GM23338 (cell line): ENCODE data around the gene ALDH7A1. TPM values are rescaled to one million over a fixed set of nuclear protein-coding genes. Genes with fewer than 3 reads are reported as not detected.

Experiments used
- ATAC-seq: fragments of 200-7000 bp; cut with Tn5 transposase; 3 replicates; pipeline ENCODE4 v1.9.1; 2020
- DNase-seq: peaks from one replicate; pipeline ENCODE4 v3.0.0-alpha.2; 2015; ENCODE audit warnings: low spot score
- H2AFZ ChIP-seq: fragments of 200-600 bp; sonication (generic); 2 replicates; pipeline ENCODE4 v1.8.0; 2016; ENCODE audit warnings: antibody characterized with exemption, mild to moderate bottlenecking, moderate library complexity
- H3F3A ChIP-seq: fragments of 200-600 bp; sonication (generic); replicated peaks from 2 replicates; pipeline ENCODE4 v1.8.0; 2017; ENCODE audit warnings: antibody characterized with exemption, mixed run types, low read depth
- H3K27ac ChIP-seq: fragments of 200-600 bp; sonication (generic); 2 replicates; pipeline ENCODE4 v1.6.1; 2016; ENCODE audit warnings: low read depth
- H3K27me3 ChIP-seq: fragments of 200-600 bp; sonication (generic); 2 replicates; pipeline ENCODE4 v1.8.0; 2016; ENCODE audit warnings: mild to moderate bottlenecking, mixed run types, moderate library complexity; ENCODE audit not compliant: insufficient read depth
- H3K36me3 ChIP-seq: fragments of 200-600 bp; sonication (generic); 2 replicates; pipeline ENCODE4 v1.8.0; 2016; ENCODE audit warnings: mild to moderate bottlenecking; ENCODE audit not compliant: insufficient read depth
- H3K4me1 ChIP-seq: fragments of 200-600 bp; sonication (generic); 2 replicates; pipeline ENCODE4 v1.8.0; 2016; ENCODE audit warnings: mild to moderate bottlenecking, moderate library complexity; ENCODE audit not compliant: insufficient read depth
- H3K4me2 ChIP-seq: fragments of 200-600 bp; sonication (generic); 2 replicates; pipeline ENCODE4 v1.7.1; 2017; ENCODE audit warnings: mixed run types
- H3K4me3 ChIP-seq: fragments of 200-600 bp; sonication (generic); 2 replicates; pipeline ENCODE4 v1.6.1; 2016; ENCODE audit warnings: mixed run types
- H3K79me2 ChIP-seq: fragments of 200-600 bp; sonication (generic); replicated peaks from 2 replicates; pipeline ENCODE4 v1.8.0; 2017; ENCODE audit warnings: mild to moderate bottlenecking; ENCODE audit not compliant: insufficient read depth
- H3K9me2 ChIP-seq: fragments of 200-600 bp; sonication (generic); 2 replicates; pipeline ENCODE4 v1.8.0; 2017; ENCODE audit not compliant: insufficient read depth
- H4K20me1 ChIP-seq: fragments of 200-600 bp; sonication (generic); replicated peaks from 2 replicates; pipeline ENCODE4 v1.8.0; 2017; ENCODE audit warnings: mild to moderate bottlenecking; ENCODE audit not compliant: insufficient read depth
- H3K27ac Mint-ChIP-seq: 2 replicates; pipeline ENCODE4 v1.8.0; 2020; ENCODE audit warnings: inconsistent platforms, mild to moderate bottlenecking, moderate library complexity, mixed read lengths
- H3K27me3 Mint-ChIP-seq: 3 replicates; pipeline ENCODE4 v1.8.0; 2022; ENCODE audit warnings: low read depth, mild to moderate bottlenecking, moderate library complexity, mixed read lengths, inconsistent platforms; ENCODE audit not compliant: insufficient read depth, poor library complexity
- H3K36me3 Mint-ChIP-seq: 3 replicates; pipeline ENCODE4 v1.8.0; 2021; ENCODE audit warnings: low read depth, mild to moderate bottlenecking, inconsistent platforms, moderate library complexity, mixed read lengths
- H3K4me1 Mint-ChIP-seq: 3 replicates; pipeline ENCODE4 v1.8.0; 2020; ENCODE audit warnings: mild to moderate bottlenecking, inconsistent platforms, mixed read lengths
- H3K4me3 Mint-ChIP-seq: 3 replicates; pipeline ENCODE4 v1.8.0; 2021; ENCODE audit warnings: moderate library complexity, mild to moderate bottlenecking, inconsistent platforms, mixed read lengths
- H3K9me3 Mint-ChIP-seq: 3 replicates; pipeline ENCODE4 v1.8.0; 2020; ENCODE audit warnings: moderate library complexity, mild to moderate bottlenecking, inconsistent platforms, mixed read lengths
- CREB1 ChIP-seq: fragments of 250-450 bp; sonication (Bioruptor Pico); IDR thresholded peaks from 2 replicates; pipeline ENCODE4 v1.5.0; 2020; ENCODE audit warnings: low read depth, mild to moderate bottlenecking, moderate library complexity
- EZH2 ChIP-seq: fragments of 200-600 bp; sonication (generic); IDR thresholded peaks from one replicate; pipeline ENCODE4 v1.8.0; 2017; ENCODE audit warnings: antibody characterized with exemption, mild to moderate bottlenecking, low read depth; ENCODE audit not compliant: unreplicated experiment
- EZH2phosphoT487 ChIP-seq: fragments of 200-600 bp; sonication (generic); IDR thresholded peaks from one replicate; pipeline ENCODE4 v1.8.1; 2018; ENCODE audit warnings: antibody characterized with exemption; ENCODE audit not compliant: unreplicated experiment
- JUNB ChIP-seq: IDR thresholded peaks from one replicate; pipeline ENCODE4 v1.6.1; 2016; ENCODE audit warnings: antibody characterized with exemption; ENCODE audit not compliant: unreplicated experiment
- NANOG ChIP-seq: IDR thresholded peaks from 2 replicates; pipeline ENCODE4 v1.6.1; 2016; ENCODE audit warnings: antibody characterized with exemption, borderline replicate concordance
- POLR2AphosphoS5 ChIP-seq: IDR thresholded peaks from 2 replicates; pipeline ENCODE4 v1.6.1; 2016; ENCODE audit warnings: antibody characterized with exemption, low read depth
- STAT1 ChIP-seq: IDR thresholded peaks from one replicate; pipeline ENCODE4 v1.6.1; 2016; ENCODE audit warnings: antibody characterized with exemption; ENCODE audit not compliant: unreplicated experiment
- ZNF114 ChIP-seq: fragments of 250-450 bp; sonication (Bioruptor Pico); IDR thresholded peaks from 2 replicates; pipeline ENCODE4 v1.5.0; 2020; ENCODE audit warnings: mild to moderate bottlenecking, moderate library complexity
- ZNF331 ChIP-seq: fragments of 250-450 bp; sonication (Bioruptor Pico); IDR thresholded peaks from 2 replicates; pipeline ENCODE4 v1.5.0; 2020; ENCODE audit warnings: low read depth, mild to moderate bottlenecking, moderate library complexity
- polyA plus RNA-seq: library from polyadenylated mRNA; unstranded; fragments of >200 nt; fragmentation: Nextera tagmentation; extraction: Ambion mirVana; gene quantifications from 2 replicates; pipeline ENCODE4 v1.2.1, GENCODE V29; 2016
- total RNA-seq: library from RNA; depleted of rRNA; stranded (reverse); fragments of >200 nt; shearing (Covaris generic); gene quantifications from 2 replicates; pipeline ENCODE4 v1.2.3, GENCODE V29; 2014
- TF ChIP-seq, protein P1 (sequence below): IDR thresholded peaks from 2 replicates; pipeline ENCODE4 v1.6.1; 2016; ENCODE audit warnings: antibody characterized with exemption
- TF ChIP-seq, protein P2 (sequence below): fragments of 250-450 bp; sonication (Bioruptor Pico); IDR thresholded peaks from 2 replicates; pipeline ENCODE4 v1.5.0; 2020; ENCODE audit warnings: mild to moderate bottlenecking, moderate library complexity
- TF ChIP-seq, protein P3 (sequence below): IDR thresholded peaks from one replicate; pipeline ENCODE4 v1.6.1; 2018; ENCODE audit warnings: antibody characterized with exemption; ENCODE audit not compliant: unreplicated experiment
- TF ChIP-seq, protein P4 (sequence below), 2 experiments: fragments of 200-600 bp in 1 of 2; sonication (generic) in 1 of 2; conservative IDR thresholded peaks; 2 replicates each; pipeline versions ENCODE4 v1.5.1 to v1.6.1; 2016 to 2017; ENCODE audit warnings: antibody characterized with exemption in 2 of 2, low read depth in 2 of 2, mild to moderate bottlenecking in 2 of 2, moderate library complexity in 1 of 2

ALDH7A1 gene
- total and polyA plus RNA-seq, 2 experiments from 2014 or later, result 122 to 198 TPM

DNA sequence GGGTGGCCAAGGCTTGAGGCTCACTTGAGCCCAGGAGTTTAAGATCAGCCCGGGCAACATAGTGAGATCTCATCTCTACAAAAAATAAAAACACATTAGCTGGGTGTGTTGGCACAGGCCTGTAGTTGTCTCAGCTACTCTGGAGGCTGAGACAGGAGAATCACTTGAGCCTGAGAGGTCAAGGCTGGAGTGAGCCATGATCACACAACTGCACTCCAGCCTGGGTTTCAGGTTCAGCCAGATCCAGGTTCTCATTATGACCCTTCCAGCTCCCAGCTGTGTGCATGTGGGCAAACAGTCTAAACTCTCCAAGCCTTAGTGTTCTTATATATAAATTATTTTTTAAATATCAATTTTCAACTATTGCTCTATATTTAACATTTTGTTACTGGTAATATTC lies 67.9 kb downstream of the ALDH7A1 start:
- Histone ChIP-seq H4K20me1 (no peaks in the 10 kb centered on the region), H3K36me3 (no peaks in the 10 kb centered on the region), H3K79me2 (no peaks in the 10 kb centered on the region), H3K4me2 (no peak overlapping the region), H3K4me1 (no peaks in the 10 kb centered on the region), H3K27ac (no peak overlapping the region), H3K9me2 (no peaks in the 10 kb centered on the region), H3K27me3 (no peaks in the 10 kb centered on the region), H3K4me3 (no peak overlapping the region), H3F3A (no peaks in the 10 kb centered on the region), H2AFZ (no peak overlapping the region)
- H3K36me3 Mint-ChIP-seq, result no peaks in the 10 kb centered on the region
- DNase-seq (no peak), ATAC-seq (no peak)
- TF ChIP-seq ZNF331 (CRISPR knock-in tag) (no peak), EZH2 (no peak), EZH2phosphoT487 (no peak), ZNF114 (CRISPR knock-in tag) (no peak), STAT1 (no peak), JUNB (no peak), POLR2AphosphoS5 (no peak), CREB1 (CRISPR knock-in tag) (no peak), NANOG (no peak)
- TF ChIP-seq, protein P1, sequence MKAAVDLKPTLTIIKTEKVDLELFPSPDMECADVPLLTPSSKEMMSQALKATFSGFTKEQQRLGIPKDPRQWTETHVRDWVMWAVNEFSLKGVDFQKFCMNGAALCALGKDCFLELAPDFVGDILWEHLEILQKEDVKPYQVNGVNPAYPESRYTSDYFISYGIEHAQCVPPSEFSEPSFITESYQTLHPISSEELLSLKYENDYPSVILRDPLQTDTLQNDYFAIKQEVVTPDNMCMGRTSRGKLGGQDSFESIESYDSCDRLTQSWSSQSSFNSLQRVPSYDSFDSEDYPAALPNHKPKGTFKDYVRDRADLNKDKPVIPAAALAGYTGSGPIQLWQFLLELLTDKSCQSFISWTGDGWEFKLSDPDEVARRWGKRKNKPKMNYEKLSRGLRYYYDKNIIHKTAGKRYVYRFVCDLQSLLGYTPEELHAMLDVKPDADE, result no peak
- TF ChIP-seq, protein P2, sequence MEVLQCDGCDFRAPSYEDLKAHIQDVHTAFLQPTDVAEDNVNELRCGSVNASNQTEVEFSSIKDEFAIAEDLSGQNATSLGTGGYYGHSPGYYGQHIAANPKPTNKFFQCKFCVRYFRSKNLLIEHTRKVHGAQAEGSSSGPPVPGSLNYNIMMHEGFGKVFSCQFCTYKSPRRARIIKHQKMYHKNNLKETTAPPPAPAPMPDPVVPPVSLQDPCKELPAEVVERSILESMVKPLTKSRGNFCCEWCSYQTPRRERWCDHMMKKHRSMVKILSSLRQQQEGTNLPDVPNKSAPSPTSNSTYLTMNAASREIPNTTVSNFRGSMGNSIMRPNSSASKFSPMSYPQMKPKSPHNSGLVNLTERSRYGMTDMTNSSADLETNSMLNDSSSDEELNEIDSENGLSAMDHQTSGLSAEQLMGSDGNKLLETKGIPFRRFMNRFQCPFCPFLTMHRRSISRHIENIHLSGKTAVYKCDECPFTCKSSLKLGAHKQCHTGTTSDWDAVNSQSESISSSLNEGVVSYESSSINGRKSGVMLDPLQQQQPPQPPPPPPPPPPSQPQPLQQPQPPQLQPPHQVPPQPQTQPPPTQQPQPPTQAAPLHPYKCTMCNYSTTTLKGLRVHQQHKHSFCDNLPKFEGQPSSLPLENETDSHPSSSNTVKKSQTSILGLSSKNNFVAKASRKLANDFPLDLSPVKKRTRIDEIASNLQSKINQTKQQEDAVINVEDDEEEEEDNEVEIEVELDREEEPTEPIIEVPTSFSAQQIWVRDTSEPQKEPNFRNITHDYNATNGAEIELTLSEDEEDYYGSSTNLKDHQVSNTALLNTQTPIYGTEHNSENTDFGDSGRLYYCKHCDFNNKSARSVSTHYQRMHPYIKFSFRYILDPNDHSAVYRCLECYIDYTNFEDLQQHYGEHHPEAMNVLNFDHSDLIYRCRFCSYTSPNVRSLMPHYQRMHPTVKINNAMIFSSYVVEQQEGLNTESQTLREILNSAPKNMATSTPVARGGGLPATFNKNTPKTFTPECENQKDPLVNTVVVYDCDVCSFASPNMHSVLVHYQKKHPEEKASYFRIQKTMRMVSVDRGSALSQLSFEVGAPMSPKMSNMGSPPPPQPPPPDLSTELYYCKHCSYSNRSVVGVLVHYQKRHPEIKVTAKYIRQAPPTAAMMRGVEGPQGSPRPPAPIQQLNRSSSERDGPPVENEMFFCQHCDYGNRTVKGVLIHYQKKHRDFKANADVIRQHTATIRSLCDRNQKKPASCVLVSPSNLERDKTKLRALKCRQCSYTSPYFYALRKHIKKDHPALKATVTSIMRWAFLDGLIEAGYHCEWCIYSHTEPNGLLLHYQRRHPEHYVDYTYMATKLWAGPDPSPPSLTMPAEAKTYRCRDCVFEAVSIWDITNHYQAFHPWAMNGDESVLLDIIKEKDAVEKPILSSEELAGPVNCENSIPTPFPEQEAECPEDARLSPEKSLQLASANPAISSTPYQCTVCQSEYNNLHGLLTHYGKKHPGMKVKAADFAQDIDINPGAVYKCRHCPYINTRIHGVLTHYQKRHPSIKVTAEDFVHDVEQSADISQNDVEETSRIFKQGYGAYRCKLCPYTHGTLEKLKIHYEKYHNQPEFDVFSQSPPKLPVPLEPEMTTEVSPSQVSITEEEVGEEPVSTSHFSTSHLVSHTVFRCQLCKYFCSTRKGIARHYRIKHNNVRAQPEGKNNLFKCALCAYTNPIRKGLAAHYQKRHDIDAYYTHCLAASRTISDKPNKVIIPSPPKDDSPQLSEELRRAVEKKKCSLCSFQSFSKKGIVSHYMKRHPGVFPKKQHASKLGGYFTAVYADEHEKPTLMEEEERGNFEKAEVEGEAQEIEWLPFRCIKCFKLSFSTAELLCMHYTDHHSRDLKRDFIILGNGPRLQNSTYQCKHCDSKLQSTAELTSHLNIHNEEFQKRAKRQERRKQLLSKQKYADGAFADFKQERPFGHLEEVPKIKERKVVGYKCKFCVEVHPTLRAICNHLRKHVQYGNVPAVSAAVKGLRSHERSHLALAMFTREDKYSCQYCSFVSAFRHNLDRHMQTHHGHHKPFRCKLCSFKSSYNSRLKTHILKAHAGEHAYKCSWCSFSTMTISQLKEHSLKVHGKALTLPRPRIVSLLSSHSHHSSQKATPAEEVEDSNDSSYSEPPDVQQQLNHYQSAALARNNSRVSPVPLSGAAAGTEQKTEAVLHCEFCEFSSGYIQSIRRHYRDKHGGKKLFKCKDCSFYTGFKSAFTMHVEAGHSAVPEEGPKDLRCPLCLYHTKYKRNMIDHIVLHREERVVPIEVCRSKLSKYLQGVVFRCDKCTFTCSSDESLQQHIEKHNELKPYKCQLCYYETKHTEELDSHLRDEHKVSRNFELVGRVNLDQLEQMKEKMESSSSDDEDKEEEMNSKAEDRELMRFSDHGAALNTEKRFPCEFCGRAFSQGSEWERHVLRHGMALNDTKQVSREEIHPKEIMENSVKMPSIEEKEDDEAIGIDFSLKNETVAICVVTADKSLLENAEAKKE (CRISPR knock-in tag), result no peak
- TF ChIP-seq, protein P3, sequence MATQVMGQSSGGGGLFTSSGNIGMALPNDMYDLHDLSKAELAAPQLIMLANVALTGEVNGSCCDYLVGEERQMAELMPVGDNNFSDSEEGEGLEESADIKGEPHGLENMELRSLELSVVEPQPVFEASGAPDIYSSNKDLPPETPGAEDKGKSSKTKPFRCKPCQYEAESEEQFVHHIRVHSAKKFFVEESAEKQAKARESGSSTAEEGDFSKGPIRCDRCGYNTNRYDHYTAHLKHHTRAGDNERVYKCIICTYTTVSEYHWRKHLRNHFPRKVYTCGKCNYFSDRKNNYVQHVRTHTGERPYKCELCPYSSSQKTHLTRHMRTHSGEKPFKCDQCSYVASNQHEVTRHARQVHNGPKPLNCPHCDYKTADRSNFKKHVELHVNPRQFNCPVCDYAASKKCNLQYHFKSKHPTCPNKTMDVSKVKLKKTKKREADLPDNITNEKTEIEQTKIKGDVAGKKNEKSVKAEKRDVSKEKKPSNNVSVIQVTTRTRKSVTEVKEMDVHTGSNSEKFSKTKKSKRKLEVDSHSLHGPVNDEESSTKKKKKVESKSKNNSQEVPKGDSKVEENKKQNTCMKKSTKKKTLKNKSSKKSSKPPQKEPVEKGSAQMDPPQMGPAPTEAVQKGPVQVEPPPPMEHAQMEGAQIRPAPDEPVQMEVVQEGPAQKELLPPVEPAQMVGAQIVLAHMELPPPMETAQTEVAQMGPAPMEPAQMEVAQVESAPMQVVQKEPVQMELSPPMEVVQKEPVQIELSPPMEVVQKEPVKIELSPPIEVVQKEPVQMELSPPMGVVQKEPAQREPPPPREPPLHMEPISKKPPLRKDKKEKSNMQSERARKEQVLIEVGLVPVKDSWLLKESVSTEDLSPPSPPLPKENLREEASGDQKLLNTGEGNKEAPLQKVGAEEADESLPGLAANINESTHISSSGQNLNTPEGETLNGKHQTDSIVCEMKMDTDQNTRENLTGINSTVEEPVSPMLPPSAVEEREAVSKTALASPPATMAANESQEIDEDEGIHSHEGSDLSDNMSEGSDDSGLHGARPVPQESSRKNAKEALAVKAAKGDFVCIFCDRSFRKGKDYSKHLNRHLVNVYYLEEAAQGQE, result no peak
- TF ChIP-seq, protein P4, sequence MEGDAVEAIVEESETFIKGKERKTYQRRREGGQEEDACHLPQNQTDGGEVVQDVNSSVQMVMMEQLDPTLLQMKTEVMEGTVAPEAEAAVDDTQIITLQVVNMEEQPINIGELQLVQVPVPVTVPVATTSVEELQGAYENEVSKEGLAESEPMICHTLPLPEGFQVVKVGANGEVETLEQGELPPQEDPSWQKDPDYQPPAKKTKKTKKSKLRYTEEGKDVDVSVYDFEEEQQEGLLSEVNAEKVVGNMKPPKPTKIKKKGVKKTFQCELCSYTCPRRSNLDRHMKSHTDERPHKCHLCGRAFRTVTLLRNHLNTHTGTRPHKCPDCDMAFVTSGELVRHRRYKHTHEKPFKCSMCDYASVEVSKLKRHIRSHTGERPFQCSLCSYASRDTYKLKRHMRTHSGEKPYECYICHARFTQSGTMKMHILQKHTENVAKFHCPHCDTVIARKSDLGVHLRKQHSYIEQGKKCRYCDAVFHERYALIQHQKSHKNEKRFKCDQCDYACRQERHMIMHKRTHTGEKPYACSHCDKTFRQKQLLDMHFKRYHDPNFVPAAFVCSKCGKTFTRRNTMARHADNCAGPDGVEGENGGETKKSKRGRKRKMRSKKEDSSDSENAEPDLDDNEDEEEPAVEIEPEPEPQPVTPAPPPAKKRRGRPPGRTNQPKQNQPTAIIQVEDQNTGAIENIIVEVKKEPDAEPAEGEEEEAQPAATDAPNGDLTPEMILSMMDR (conservative IDR thresholded peaks at IDR 0.05; ENCODE audit: low read depth in 2 of 2), result no peak
- H3K9me3 Mint-ChIP-seq, result peaks cover 4% of the 10 kb centered on the region; the same call in 2 of the 3 replicates
- no peaks in the 10 kb centered on the region; the same call in 2 of the 3 replicates for H3K4me1 Mint-ChIP-seq
- no peak overlapping the region for H3K27ac Mint-ChIP-seq
- H3K27me3 Mint-ChIP-seq, result peaks cover 2% of the 10 kb centered on the region
- no peak overlapping the region for H3K4me3 Mint-ChIP-seq
